ENCODE data around the gene ZNF513.
"Not testable (repeated sequence)": the region's sequence is repeated elsewhere in the genome, so short reads cannot be mapped to it uniquely, and the experiment has no call there.

The ZNF513 gene

GRCh38 chr2:27427863-27428212 lies 47.3 kb upstream of the ZNF513 start:
- H3K79me2 ChIP-seq (ENCODE audit: control insufficient read depth, low read length), result peaks cover 38% of the 10 kb centered on the region

GRCh38 chr2:27425039-27425438 lies 44.5 kb upstream of the ZNF513 start:
- H3K4me3 ChIP-seq (ENCODE audit: low read length); H3K36me3 ChIP-seq (ENCODE audit: control insufficient read depth, low read length); H3F3A ChIP-seq (ENCODE audit: control insufficient read depth, insufficient read depth); H3K9me3 ChIP-seq (ENCODE audit: control insufficient read depth, insufficient read depth, low read length); H3K9me2 ChIP-seq (replicated peaks; ENCODE audit: control insufficient read depth, low read length); H3K27ac ChIP-seq (ENCODE audit: low read depth, low read length); H3K27me3 ChIP-seq (ENCODE audit: control insufficient read depth, low read length); H3K4me2 ChIP-seq (ENCODE audit: low read length); H4K20me1 ChIP-seq (ENCODE audit: control insufficient read depth, insufficient read depth, low read depth, low read length): not testable (repeated sequence)
- Histone ChIP-seq H3K79me2 (ENCODE audit: control insufficient read depth, low read length) (peaks cover 11% of the 10 kb centered on the region), H3K4me1 (ENCODE audit: control insufficient read depth, low read length) (peaks cover 15% of the 10 kb centered on the region)

More at GRCh38 chr2:27427863-27428212, 47.3 kb upstream of the ZNF513 start:
- H3K36me3 ChIP-seq (ENCODE audit: control insufficient read depth, low read length), result no peaks in the 10 kb centered on the region; the same call in 1 of the 2 replicates
- no peaks in the 10 kb centered on the region for H3K9me2 ChIP-seq (replicated peaks; ENCODE audit: control insufficient read depth, low read length)
- H4K20me1 ChIP-seq (ENCODE audit: control insufficient read depth, insufficient read depth, low read depth, low read length), result peaks cover 3% of the 10 kb centered on the region; the same call in 1 of the 2 replicates
- H3K4me3 ChIP-seq (ENCODE audit: low read length), result peak overlapping the region; percentile 100
- no peaks in the 10 kb centered on the region for H3K9me3 ChIP-seq (ENCODE audit: control insufficient read depth, insufficient read depth, low read length)
- no peak for TF ChIP-seq EZH2phosphoT487 (IDR thresholded peaks at IDR 0.05; ENCODE audit: borderline replicate concordance, low read length)
- peak overlapping the region; percentile 98 for H3K4me2 ChIP-seq (ENCODE audit: low read length)
- no peaks in the 10 kb centered on the region for H3K27me3 ChIP-seq (ENCODE audit: control insufficient read depth, low read length)
- peaks cover 22% of the 10 kb centered on the region for H3K4me1 ChIP-seq (ENCODE audit: control insufficient read depth, low read length)
- H3F3A ChIP-seq (ENCODE audit: control insufficient read depth, insufficient read depth), result no peaks in the 10 kb centered on the region
- peak overlapping the region; percentile 67 for H3K27ac ChIP-seq (ENCODE audit: low read depth, low read length)

GRCh38 chr2:27422958-27423357 lies 42.4 kb upstream of the ZNF513 start:
- Histone ChIP-seq H3K36me3 (ENCODE audit: control insufficient read depth, low read length) (no peaks in the 10 kb centered on the region), H3F3A (ENCODE audit: control insufficient read depth, insufficient read depth) (no peaks in the 10 kb centered on the region), H3K9me2 (replicated peaks; ENCODE audit: control insufficient read depth, low read length) (no peaks in the 10 kb centered on the region), H3K9me3 (ENCODE audit: control insufficient read depth, insufficient read depth, low read length) (no peaks in the 10 kb centered on the region), H3K4me1 (ENCODE audit: control insufficient read depth, low read length) (peaks cover 6% of the 10 kb centered on the region), H3K27ac (ENCODE audit: low read depth, low read length) (no peak overlapping the region), H3K4me2 (ENCODE audit: low read length) (no peak overlapping the region), H3K79me2 (ENCODE audit: control insufficient read depth, low read length) (no peaks in the 10 kb centered on the region), H3K4me3 (ENCODE audit: low read length) (no peak overlapping the region), H3K27me3 (ENCODE audit: control insufficient read depth, low read length) (no peaks in the 10 kb centered on the region), H4K20me1 (ENCODE audit: control insufficient read depth, insufficient read depth, low read depth, low read length) (no peaks in the 10 kb centered on the region)
- TF ChIP-seq CTCF (IDR thresholded peaks at IDR 0.05; ENCODE audit: low read depth, low read length, poor library complexity, severe bottlenecking) (no peak), EZH2phosphoT487 (IDR thresholded peaks at IDR 0.05; ENCODE audit: borderline replicate concordance, low read length) (no peak)

- H3K4me2 ChIP-seq (ENCODE audit: low read length), result no peak overlapping the region
- H3K9me2 ChIP-seq (replicated peaks; ENCODE audit: control insufficient read depth, low read length), result no peaks in the 10 kb centered on the region
- no peak for TF ChIP-seq CTCF (IDR thresholded peaks at IDR 0.05; ENCODE audit: low read depth, low read length, poor library complexity, severe bottlenecking)
- TF ChIP-seq EZH2phosphoT487 (IDR thresholded peaks at IDR 0.05; ENCODE audit: borderline replicate concordance, low read length), result no peak
- H3K36me3 ChIP-seq (ENCODE audit: control insufficient read depth, low read length), result no peaks in the 10 kb centered on the region
- no peaks in the 10 kb centered on the region for H3K27me3 ChIP-seq (ENCODE audit: control insufficient read depth, low read length)
- H3K4me1 ChIP-seq (ENCODE audit: control insufficient read depth, low read length), result no peaks in the 10 kb centered on the region
- no peak overlapping the region for H3K27ac ChIP-seq (ENCODE audit: low read depth, low read length)
- H3K9me3 ChIP-seq (ENCODE audit: control insufficient read depth, insufficient read depth, low read length), result no peaks in the 10 kb centered on the region
- no peaks in the 10 kb centered on the region for H4K20me1 ChIP-seq (ENCODE audit: control insufficient read depth, insufficient read depth, low read depth, low read length)
- H3K4me3 ChIP-seq (ENCODE audit: low read length), result no peak overlapping the region
- no peaks in the 10 kb centered on the region for H3F3A ChIP-seq (ENCODE audit: control insufficient read depth, insufficient read depth)
- no peaks in the 10 kb centered on the region for H3K79me2 ChIP-seq (ENCODE audit: control insufficient read depth, low read length)
Observed at GRCh38 chr2:27421660-27422250, 41.2 kb upstream of the ZNF513 start.
